PFSK-1 (cell line): ENCODE measurements around the gene METTL25.

Source experiments
- POLR2AphosphoS5 ChIP-seq: IDR thresholded peaks from 2 replicates; pipeline ENCODE4 v1.6.1; 2012; ENCODE audit warnings: low read depth, mild to moderate bottlenecking, control low read depth, low read length, moderate library complexity
- SIN3A ChIP-seq: IDR thresholded peaks from 2 replicates; pipeline ENCODE4 v1.6.1; 2012; ENCODE audit warnings: mild to moderate bottlenecking, low read length, moderate library complexity, borderline replicate concordance; ENCODE audit not compliant: insufficient read depth
- TAF1 ChIP-seq: IDR thresholded peaks from 2 replicates; pipeline ENCODE4 v1.6.1; 2012; ENCODE audit warnings: low read length, control low read depth, borderline replicate concordance; ENCODE audit not compliant: insufficient read depth

- no peak for TF ChIP-seq POLR2AphosphoS5
- no peak for TF ChIP-seq SIN3A
- TF ChIP-seq TAF1 = no peak
Measured at GRCh38 chr12:82480606-82481005, 122.3 kb downstream of the METTL25 start.
